ENCODE results near the gene TSR2.
A peak's percentile ranks its signal among the peaks of the same experiment; 100 is the strongest.

TSR2 gene

DNA sequence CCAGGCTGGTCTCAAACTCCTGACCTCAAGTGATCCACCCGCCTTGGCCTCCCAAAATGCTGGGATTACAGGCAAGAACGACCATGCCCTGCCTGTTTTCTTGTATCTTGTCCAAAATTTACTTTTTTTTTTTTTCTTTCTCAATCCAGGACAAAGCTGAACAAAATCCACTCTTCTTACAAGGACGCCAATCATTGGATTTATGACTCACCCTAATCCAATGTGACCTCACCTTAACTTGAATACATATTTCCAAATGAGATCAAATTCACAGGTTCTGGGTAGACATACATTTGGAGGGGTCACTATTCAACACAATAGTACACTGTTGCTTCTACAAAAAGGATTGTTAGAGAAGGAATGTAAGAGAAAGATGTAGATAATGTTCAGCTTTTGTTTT, 18.0 kb upstream of the TSR2 start:
- H3K36me3 ChIP-seq (replicated peaks in 1 of 2; ENCODE audit: control insufficient read depth in 2 of 2, insufficient read depth in 2 of 2, low read length in 2 of 2) = no peaks in the 10 kb centered on the region
- no peak overlapping the region for H3K14ac ChIP-seq (ENCODE audit: low read length)
- H3K9ac ChIP-seq (ENCODE audit: low read depth, low read length, poor library complexity) = no peak overlapping the region
- no peak overlapping the region for H3K4me3 ChIP-seq (ENCODE audit: low read length in 2 of 2)
- H3K9me3 ChIP-seq (replicated peaks in 1 of 2; ENCODE audit: control insufficient read depth in 2 of 2, insufficient read depth in 1 of 2, low read depth in 1 of 2, low read length in 2 of 2) = no peaks in the 10 kb centered on the region
- H3K4me1 ChIP-seq (ENCODE audit: control insufficient read depth in 2 of 2, insufficient read depth in 1 of 2, low read depth in 1 of 2, low read length in 2 of 2) = peaks cover 0 to 2% of the 10 kb centered on the region in 2 donors
- no peak overlapping the region for H4K8ac ChIP-seq (ENCODE audit: low read depth, low read length)
- H3K23ac ChIP-seq (ENCODE audit: low read depth, low read length, poor library complexity) = no peak overlapping the region
- no peak overlapping the region for H2BK12ac ChIP-seq (ENCODE audit: low read length)
- DNase-seq (ENCODE audit: low spot score) = no peak
- no peak overlapping the region for H2BK5ac ChIP-seq (ENCODE audit: low read length)
- H3K79me1 ChIP-seq (ENCODE audit: low read depth, low read length) = no peaks in the 10 kb centered on the region
- H3K4ac ChIP-seq (ENCODE audit: low read length) = no peak overlapping the region
- H3K18ac ChIP-seq (ENCODE audit: low read length) = no peak overlapping the region
- no peak overlapping the region for H2AK5ac ChIP-seq (ENCODE audit: low read depth, low read length)
- no peak overlapping the region for H2AFZ ChIP-seq (ENCODE audit: low read length)
- no peak overlapping the region for H2BK15ac ChIP-seq (ENCODE audit: low read length)
- H3K27ac ChIP-seq (replicated peaks; ENCODE audit: low read length) = no peak overlapping the region
- H3K4me2 ChIP-seq (ENCODE audit: insufficient read depth, low read length, poor library complexity, severe bottlenecking) = no peak overlapping the region
- H2BK120ac ChIP-seq (ENCODE audit: low read depth, low read length) = no peak overlapping the region
- no peaks in the 10 kb centered on the region for H3K27me3 ChIP-seq (ENCODE audit: control insufficient read depth in 3 of 3, insufficient read depth in 3 of 3, low read depth in 1 of 3, low read length in 3 of 3)
- no CpG with 5 or more reads among the region's 3 CpGs for WGBS, 2 donors (ENCODE audit: extremely low coverage in 2 of 2, insufficient read length in 2 of 2, insufficient replicate concordance in 1 of 2)
- no peak overlapping the region for H4K91ac ChIP-seq (ENCODE audit: low read depth, low read length, poor library complexity)

DNA sequence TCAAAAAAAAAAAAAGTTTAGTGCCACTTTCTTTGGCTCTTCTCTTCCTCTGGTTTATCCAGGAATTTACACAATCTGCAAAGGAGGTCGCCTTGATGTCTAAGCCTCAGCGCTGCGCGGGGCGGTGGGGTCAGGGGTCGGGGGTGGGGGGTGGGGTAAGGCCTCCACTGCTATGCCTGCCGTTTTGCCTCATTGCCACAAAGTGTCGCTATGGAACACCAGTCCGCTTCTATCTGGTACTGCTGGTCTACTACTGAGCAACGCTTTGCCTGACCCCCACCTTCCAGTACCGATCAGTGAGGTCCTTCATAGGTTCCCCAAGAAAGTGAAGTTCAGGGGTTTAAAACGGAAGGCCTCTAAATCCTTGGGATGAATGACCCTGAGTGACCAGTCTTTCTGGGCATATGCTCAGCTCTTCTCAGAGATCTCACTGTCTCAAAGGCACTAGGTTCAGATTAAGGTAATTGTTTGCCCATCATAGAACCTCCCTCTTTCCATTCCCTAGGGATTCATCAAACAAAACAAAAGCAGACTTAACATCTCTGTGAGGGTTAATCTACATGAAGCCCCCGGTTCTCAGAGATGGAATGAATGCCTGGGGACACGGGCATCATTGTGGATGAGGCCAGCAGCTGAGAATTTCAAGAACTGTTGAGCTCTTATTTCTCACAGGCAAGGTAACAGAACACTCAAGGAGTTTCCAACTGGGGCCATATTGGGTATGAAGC, 16.9 kb upstream of the TSR2 start:
- peaks cover 0 to 2% of the 10 kb centered on the region in 2 donors for H3K4me1 ChIP-seq (ENCODE audit: control insufficient read depth in 2 of 2, insufficient read depth in 1 of 2, low read depth in 1 of 2, low read length in 2 of 2)
- H3K18ac ChIP-seq (ENCODE audit: low read length) = no peak overlapping the region
- H4K8ac ChIP-seq (ENCODE audit: low read depth, low read length) = no peak overlapping the region
- no peak overlapping the region for H2BK12ac ChIP-seq (ENCODE audit: low read length)
- no peak overlapping the region for H3K4me3 ChIP-seq (ENCODE audit: low read length in 2 of 2)
- H2BK5ac ChIP-seq (ENCODE audit: low read length) = no peak overlapping the region
- H3K36me3 ChIP-seq (replicated peaks in 1 of 2; ENCODE audit: control insufficient read depth in 2 of 2, insufficient read depth in 2 of 2, low read length in 2 of 2) = no peaks in the 10 kb centered on the region
- no peak overlapping the region for H2AK5ac ChIP-seq (ENCODE audit: low read depth, low read length)
- no CpG with 5 or more reads among the region's 14 CpGs for WGBS, 2 donors (ENCODE audit: extremely low coverage in 2 of 2, insufficient read length in 2 of 2, insufficient replicate concordance in 1 of 2)
- H2AFZ ChIP-seq (ENCODE audit: low read length) = peak overlapping the region; percentile 29
- no peak overlapping the region for H4K91ac ChIP-seq (ENCODE audit: low read depth, low read length, poor library complexity)
- no peaks in the 10 kb centered on the region for H3K27me3 ChIP-seq (ENCODE audit: control insufficient read depth in 3 of 3, insufficient read depth in 3 of 3, low read depth in 1 of 3, low read length in 3 of 3)
- H3K14ac ChIP-seq (ENCODE audit: low read length) = no peak overlapping the region
- no peak for DNase-seq (ENCODE audit: low spot score)
- no peaks in the 10 kb centered on the region for H3K9me3 ChIP-seq (replicated peaks in 1 of 2; ENCODE audit: control insufficient read depth in 2 of 2, insufficient read depth in 1 of 2, low read depth in 1 of 2, low read length in 2 of 2)
- H3K4me2 ChIP-seq (ENCODE audit: insufficient read depth, low read length, poor library complexity, severe bottlenecking) = no peak overlapping the region
- H3K27ac ChIP-seq (replicated peaks; ENCODE audit: low read length) = no peak overlapping the region
- H3K23ac ChIP-seq (ENCODE audit: low read depth, low read length, poor library complexity) = no peak overlapping the region
- no peak overlapping the region for H2BK120ac ChIP-seq (ENCODE audit: low read depth, low read length)
- H3K9ac ChIP-seq (ENCODE audit: low read depth, low read length, poor library complexity) = no peak overlapping the region
- H3K4ac ChIP-seq (ENCODE audit: low read length) = no peak overlapping the region
- H2BK15ac ChIP-seq (ENCODE audit: low read length) = no peak overlapping the region
- no peaks in the 10 kb centered on the region for H3K79me1 ChIP-seq (ENCODE audit: low read depth, low read length)

- Histone ChIP-seq H2BK120ac (ENCODE audit: low read depth, low read length) (no peak overlapping the region), H3K14ac (ENCODE audit: low read length) (no peak overlapping the region), H3K36me3 (replicated peaks in 1 of 2; ENCODE audit: control insufficient read depth in 2 of 2, insufficient read depth in 2 of 2, low read length in 2 of 2) (no peaks in the 10 kb centered on the region), H3K9ac (ENCODE audit: low read depth, low read length, poor library complexity) (no peak overlapping the region), H3K4ac (ENCODE audit: low read length) (no peak overlapping the region), H2AFZ (ENCODE audit: low read length) (no peak overlapping the region), H2BK15ac (ENCODE audit: low read length) (no peak overlapping the region), H3K4me1 (ENCODE audit: control insufficient read depth in 2 of 2, insufficient read depth in 1 of 2, low read depth in 1 of 2, low read length in 2 of 2) (no peaks in the 10 kb centered on the region), H3K4me3 (ENCODE audit: low read length in 2 of 2) (no peak overlapping the region), H2BK5ac (ENCODE audit: low read length) (no peak overlapping the region), H3K27ac (replicated peaks; ENCODE audit: low read length) (no peak overlapping the region), H2AK5ac (ENCODE audit: low read depth, low read length) (no peak overlapping the region), H4K91ac (ENCODE audit: low read depth, low read length, poor library complexity) (no peak overlapping the region), H3K23ac (ENCODE audit: low read depth, low read length, poor library complexity) (no peak overlapping the region), H3K4me2 (ENCODE audit: insufficient read depth, low read length, poor library complexity, severe bottlenecking) (no peak overlapping the region), H3K9me3 (replicated peaks in 1 of 2; ENCODE audit: control insufficient read depth in 2 of 2, insufficient read depth in 1 of 2, low read depth in 1 of 2, low read length in 2 of 2) (no peaks in the 10 kb centered on the region), H3K79me1 (ENCODE audit: low read depth, low read length) (no peaks in the 10 kb centered on the region), H3K27me3 (ENCODE audit: control insufficient read depth in 3 of 3, insufficient read depth in 3 of 3, low read depth in 1 of 3, low read length in 3 of 3) (no peaks in the 10 kb centered on the region), H3K18ac (ENCODE audit: low read length) (no peak overlapping the region), H2BK12ac (ENCODE audit: low read length) (no peak overlapping the region), H4K8ac (ENCODE audit: low read depth, low read length) (no peak overlapping the region)
- WGBS, 2 donors (ENCODE audit: extremely low coverage in 2 of 2, insufficient read length in 2 of 2, insufficient replicate concordance in 1 of 2) = no CpG with 5 or more reads among the region's 2 CpGs
- no peak for DNase-seq (ENCODE audit: low spot score)
Measured at GRCh38 chrX:54427837-54428424, 12.3 kb upstream of the TSR2 start.

GRCh38 chrX:54430519-54430918, 9.7 kb upstream of the TSR2 start:
- no peak overlapping the region for H3K14ac ChIP-seq (ENCODE audit: low read length)
- H2BK15ac ChIP-seq (ENCODE audit: low read length) = no peak overlapping the region
- no peak overlapping the region for H2AK5ac ChIP-seq (ENCODE audit: low read depth, low read length)
- H2BK5ac ChIP-seq (ENCODE audit: low read length) = no peak overlapping the region
- H3K4me1 ChIP-seq (ENCODE audit: control insufficient read depth in 2 of 2, insufficient read depth in 1 of 2, low read depth in 1 of 2, low read length in 2 of 2) = no peaks in the 10 kb centered on the region
- H3K9me3 ChIP-seq (replicated peaks in 1 of 2; ENCODE audit: control insufficient read depth in 2 of 2, insufficient read depth in 1 of 2, low read depth in 1 of 2, low read length in 2 of 2) = no peaks in the 10 kb centered on the region
- H3K4me3 ChIP-seq (ENCODE audit: low read length in 2 of 2) = no peak overlapping the region
- no peak overlapping the region for H3K23ac ChIP-seq (ENCODE audit: low read depth, low read length, poor library complexity)
- H4K91ac ChIP-seq (ENCODE audit: low read depth, low read length, poor library complexity) = no peak overlapping the region
- no peaks in the 10 kb centered on the region for H3K36me3 ChIP-seq (replicated peaks in 1 of 2; ENCODE audit: control insufficient read depth in 2 of 2, insufficient read depth in 2 of 2, low read length in 2 of 2)
- H3K27me3 ChIP-seq (ENCODE audit: control insufficient read depth in 3 of 3, insufficient read depth in 3 of 3, low read depth in 1 of 3, low read length in 3 of 3) = no peaks in the 10 kb centered on the region
- H3K27ac ChIP-seq (replicated peaks; ENCODE audit: low read length) = no peak overlapping the region
- no peak overlapping the region for H2AFZ ChIP-seq (ENCODE audit: low read length)
- no peak overlapping the region for H2BK120ac ChIP-seq (ENCODE audit: low read depth, low read length)
- no peak for DNase-seq (ENCODE audit: low spot score)
- H3K18ac ChIP-seq (ENCODE audit: low read length) = no peak overlapping the region
- H2BK12ac ChIP-seq (ENCODE audit: low read length) = no peak overlapping the region
- H3K4ac ChIP-seq (ENCODE audit: low read length) = no peak overlapping the region
- no peaks in the 10 kb centered on the region for H3K79me1 ChIP-seq (ENCODE audit: low read depth, low read length)
- no peak overlapping the region for H3K4me2 ChIP-seq (ENCODE audit: insufficient read depth, low read length, poor library complexity, severe bottlenecking)
- no peak overlapping the region for H4K8ac ChIP-seq (ENCODE audit: low read depth, low read length)
- H3K9ac ChIP-seq (ENCODE audit: low read depth, low read length, poor library complexity) = no peak overlapping the region
